Measurements from ENCODE around the gene ZNF117. TPM values are rescaled to one million over a fixed set of nuclear protein-coding genes. Genes with fewer than 3 reads are reported as not detected.
"Not testable (repeated sequence)": the region's sequence is repeated elsewhere in the genome, so short reads cannot be mapped to it uniquely, and the experiment has no call there.

ZNF117 gene
- 2.8 and 4.3 TPM in 2 replicates for total RNA-seq (2014; rRNA removed; shearing (Covaris generic))
- 0.81 and 1.2 TPM in 2 replicates for polyA plus RNA-seq (2016; fragmentation: Nextera tagmentation; extraction: Ambion mirVana)

GRCh38 chr7:64990936-64991335 lies at the start of gene ZNF117:
ZNF117 (minus strand) TSS chr7:64991036.
- Histone ChIP-seq H3K36me3 (ENCODE audit: low read depth) (no peaks in the 10 kb centered on the region), H3K4me2 (ENCODE audit: unreplicated experiment) (no peak within 1 kb of the TSS), H3K27ac (no peak within 1 kb of the TSS), H3K79me2 (ENCODE audit: insufficient read depth) (no peaks in the 10 kb centered on the region), H3K4me1 (ENCODE audit: insufficient read depth) (no peaks in the 10 kb centered on the region), H3K9me2 (ENCODE audit: insufficient read depth) (no peaks in the 10 kb centered on the region), H2AFZ (no peak within 1 kb of the TSS), H3K27me3 (replicated peaks; ENCODE audit: insufficient read depth) (no peaks in the 10 kb centered on the region), H3F3A (ENCODE audit: insufficient read depth) (no peaks in the 10 kb centered on the region), H4K20me1 (ENCODE audit: insufficient read depth) (no peaks in the 10 kb centered on the region), H3K9ac (no peak within 1 kb of the TSS), H3K4me3 (no peak within 1 kb of the TSS), H3K9me3 (ENCODE audit: low read depth) (peaks cover 3% of the 10 kb centered on the region)
- in situ Hi-C loops (cut with MboI), result no loop called here
- WGBS, 2 experiments (ENCODE audit: low coverage in 1 of 2, low lambda C conversion rate in 2 of 2, missing lambda C conversion rate in 2 of 2), result 97 to 99% methylated on average over 4 of the region's 4 CpGs
- TF ChIP-seq EZH2 (IDR thresholded peaks at IDR 0.05; ENCODE audit: insufficient read depth, poor library complexity, severe bottlenecking) (no peak), EZH2phosphoT487 (IDR thresholded peaks at IDR 0.05; ENCODE audit: insufficient read depth, low read depth) (no peak)
- no peak for DNase-seq

GRCh38 chr7:65038767-65039166 lies 47.9 kb upstream of the ZNF117 start:
- DNase-seq, result peak; percentile 57
- 0 to 1% methylated on average over 8 to 19 of the region's 35 CpGs for WGBS, 2 experiments (ENCODE audit: low coverage in 1 of 2, low lambda C conversion rate in 2 of 2, missing lambda C conversion rate in 2 of 2)
- H3K4me3 ChIP-seq, result peak overlapping the region; percentile 73
- H3K4me2 ChIP-seq (ENCODE audit: unreplicated experiment), result peak overlapping the region; percentile 87
- H3K9me3 ChIP-seq (ENCODE audit: low read depth); H3K9me2 ChIP-seq (ENCODE audit: insufficient read depth); H3K4me1 ChIP-seq (ENCODE audit: insufficient read depth); H3K27me3 ChIP-seq (replicated peaks; ENCODE audit: insufficient read depth); in situ Hi-C loops (cut with MboI); H4K20me1 ChIP-seq (ENCODE audit: insufficient read depth); H3K36me3 ChIP-seq (ENCODE audit: low read depth): not testable (repeated sequence)
- peaks cover 11% of the 10 kb centered on the region for H3F3A ChIP-seq (ENCODE audit: insufficient read depth)
- peaks cover 41% of the 10 kb centered on the region for H3K79me2 ChIP-seq (ENCODE audit: insufficient read depth)
- peak overlapping the region; percentile 30 for H3K27ac ChIP-seq
- peak overlapping the region; percentile 68 for H2AFZ ChIP-seq
- peak overlapping the region; percentile 89 for H3K9ac ChIP-seq

GRCh38 chr7:65037740-65038688 lies 47.2 kb upstream of the ZNF117 start:
- peak overlapping the region; percentile 38 for H3K4me2 ChIP-seq (ENCODE audit: unreplicated experiment)
- no peaks in the 10 kb centered on the region for H3K36me3 ChIP-seq (ENCODE audit: low read depth)
- H4K20me1 ChIP-seq (ENCODE audit: insufficient read depth), result no peaks in the 10 kb centered on the region; the same call in 1 of the 2 replicates
- DNase-seq, result peak; percentile 97
- peaks cover 11% of the 10 kb centered on the region for H3F3A ChIP-seq (ENCODE audit: insufficient read depth)
- peak overlapping the region; percentile 84 for H3K4me3 ChIP-seq
- no peak for TF ChIP-seq EZH2 (IDR thresholded peaks at IDR 0.05; ENCODE audit: insufficient read depth, poor library complexity, severe bottlenecking)
- no peak for TF ChIP-seq EZH2phosphoT487 (IDR thresholded peaks at IDR 0.05; ENCODE audit: insufficient read depth, low read depth)
- in situ Hi-C loops (cut with MboI), result no loop called here
- WGBS, 2 experiments (ENCODE audit: low coverage in 1 of 2, low lambda C conversion rate in 2 of 2, missing lambda C conversion rate in 2 of 2), result 2 to 7% methylated on average over 11 to 56 of the region's 92 CpGs
- no peaks in the 10 kb centered on the region for H3K9me3 ChIP-seq (ENCODE audit: low read depth)
- H3K27ac ChIP-seq, result peak overlapping the region; percentile 49
- H3K27me3 ChIP-seq (replicated peaks; ENCODE audit: insufficient read depth), result no peaks in the 10 kb centered on the region
- peak overlapping the region; percentile 89 for H3K9ac ChIP-seq
- H3K9me2 ChIP-seq (ENCODE audit: insufficient read depth), result no peaks in the 10 kb centered on the region
- peak overlapping the region; percentile 85 for H2AFZ ChIP-seq
- peaks cover 10% of the 10 kb centered on the region for H3K4me1 ChIP-seq (ENCODE audit: insufficient read depth)
- peaks cover 34% of the 10 kb centered on the region for H3K79me2 ChIP-seq (ENCODE audit: insufficient read depth)

- Histone ChIP-seq H3K79me2 (ENCODE audit: insufficient read depth) (peaks cover 24% of the 10 kb centered on the region), H3F3A (ENCODE audit: insufficient read depth) (peaks cover 11% of the 10 kb centered on the region), H2AFZ (peak overlapping the region; percentile 56; the same call in 1 of the 2 replicates)
- in situ Hi-C loops (cut with MboI); H3K27me3 ChIP-seq (replicated peaks; ENCODE audit: insufficient read depth); DNase-seq; H3K36me3 ChIP-seq (ENCODE audit: low read depth); H3K9me3 ChIP-seq (ENCODE audit: low read depth); H3K27ac ChIP-seq; H3K4me1 ChIP-seq (ENCODE audit: insufficient read depth); H3K9ac ChIP-seq; H3K9me2 ChIP-seq (ENCODE audit: insufficient read depth); H4K20me1 ChIP-seq (ENCODE audit: insufficient read depth); H3K4me3 ChIP-seq; H3K4me2 ChIP-seq (ENCODE audit: unreplicated experiment): not testable (repeated sequence)
- WGBS, 2 experiments (ENCODE audit: low coverage in 1 of 2, low lambda C conversion rate in 2 of 2, missing lambda C conversion rate in 2 of 2), result 23 to 26% methylated on average over 2 of the region's 2 CpGs
Observed at GRCh38 chr7:65036526-65036925, 45.7 kb upstream of the ZNF117 start.

GRCh38 chr7:65035469-65035868 lies 44.6 kb upstream of the ZNF117 start:
- H3K9me3 ChIP-seq (ENCODE audit: low read depth); in situ Hi-C loops (cut with MboI); H2AFZ ChIP-seq; H3K4me3 ChIP-seq; H3K9ac ChIP-seq; H3K27ac ChIP-seq; H3K36me3 ChIP-seq (ENCODE audit: low read depth); H3K27me3 ChIP-seq (replicated peaks; ENCODE audit: insufficient read depth); H4K20me1 ChIP-seq (ENCODE audit: insufficient read depth); H3K9me2 ChIP-seq (ENCODE audit: insufficient read depth); H3K4me2 ChIP-seq (ENCODE audit: unreplicated experiment); DNase-seq; H3K4me1 ChIP-seq (ENCODE audit: insufficient read depth): not testable (repeated sequence)
- Histone ChIP-seq H3F3A (ENCODE audit: insufficient read depth) (peaks cover 11% of the 10 kb centered on the region), H3K79me2 (ENCODE audit: insufficient read depth) (peaks cover 15% of the 10 kb centered on the region)

GRCh38 chr7:65034120-65034782 lies 43.4 kb upstream of the ZNF117 start:
- H3K4me3 ChIP-seq; H3K9ac ChIP-seq; in situ Hi-C loops (cut with MboI); H4K20me1 ChIP-seq (ENCODE audit: insufficient read depth); H3K27ac ChIP-seq; H3K27me3 ChIP-seq (replicated peaks; ENCODE audit: insufficient read depth); H3F3A ChIP-seq (ENCODE audit: insufficient read depth); H3K36me3 ChIP-seq (ENCODE audit: low read depth); H3K9me3 ChIP-seq (ENCODE audit: low read depth); H3K4me2 ChIP-seq (ENCODE audit: unreplicated experiment); H2AFZ ChIP-seq; H3K79me2 ChIP-seq (ENCODE audit: insufficient read depth); H3K4me1 ChIP-seq (ENCODE audit: insufficient read depth); H3K9me2 ChIP-seq (ENCODE audit: insufficient read depth): not testable (repeated sequence)
- DNase-seq, result peak; percentile 33
- WGBS, 2 experiments (ENCODE audit: low coverage in 1 of 2, low lambda C conversion rate in 2 of 2, missing lambda C conversion rate in 2 of 2), result 59 to 66% methylated on average over 8 to 10 of the region's 10 CpGs

Measured in GM23248 (cell line).